ENCODE measurements around the gene FPR2. TPM values are rescaled to one million over a fixed set of nuclear protein-coding genes. Genes with fewer than 3 reads are reported as not detected.
"Not testable (repeated sequence)": the region's sequence is repeated elsewhere in the genome, so short reads cannot be mapped to it uniquely, and the experiment has no call there.

Gene FPR2
- total and polyA plus RNA-seq, 4 donors, result 0.18 to 3.9 (median 2.6) TPM

- H3K36me3 ChIP-seq (ENCODE audit: control insufficient read depth in 1 of 2, insufficient read depth in 2 of 2, low read length in 1 of 2); intact Hi-C loops (cut with DNase I); H3K4me3 ChIP-seq (ENCODE audit: low read length in 2 of 2); DNase-seq; H3K4me1 ChIP-seq (ENCODE audit: control insufficient read depth in 1 of 2, insufficient read depth in 2 of 2, low read length in 2 of 2); H3K27ac ChIP-seq (ENCODE audit: low read depth in 1 of 2, low read length in 2 of 2); H3K9me3 ChIP-seq (ENCODE audit: control insufficient read depth, low read length); ATAC-seq (ENCODE audit: low FRiP score); H3K27me3 ChIP-seq (ENCODE audit: control insufficient read depth in 1 of 2, insufficient read depth in 2 of 2, low read length in 1 of 2): not testable (repeated sequence)
- 83 to 85% methylated on average over 9 of the region's 9 CpGs for WGBS, 2 donors
These were observed 43.8 kb downstream of the FPR2 start for GRCh38 chr19:51804789-51805188.

GRCh38 chr19:51805396-51805795 is 44.4 kb downstream of the FPR2 start:
- intact Hi-C loops (cut with DNase I); H3K4me1 ChIP-seq (ENCODE audit: control insufficient read depth in 1 of 2, insufficient read depth in 2 of 2, low read length in 2 of 2); H3K9me3 ChIP-seq (ENCODE audit: control insufficient read depth, low read length); H3K36me3 ChIP-seq (ENCODE audit: control insufficient read depth in 1 of 2, insufficient read depth in 2 of 2, low read length in 1 of 2); H3K27ac ChIP-seq (ENCODE audit: low read depth in 1 of 2, low read length in 2 of 2); DNase-seq; ATAC-seq (ENCODE audit: low FRiP score); H3K27me3 ChIP-seq (ENCODE audit: control insufficient read depth in 1 of 2, insufficient read depth in 2 of 2, low read length in 1 of 2); H3K4me3 ChIP-seq (ENCODE audit: low read length in 2 of 2): not testable (repeated sequence)
- 86 to 92% methylated on average over 8 of the region's 8 CpGs for WGBS, 2 donors

GRCh38 chr19:51806571-51806970 is 45.6 kb downstream of the FPR2 start:
- 91 to 97% methylated on average over 5 of the region's 5 CpGs for WGBS, 2 donors
- H3K4me3 ChIP-seq (ENCODE audit: low read length in 2 of 2); intact Hi-C loops (cut with DNase I); H3K27me3 ChIP-seq (ENCODE audit: control insufficient read depth in 1 of 2, insufficient read depth in 2 of 2, low read length in 1 of 2); H3K27ac ChIP-seq (ENCODE audit: low read depth in 1 of 2, low read length in 2 of 2); DNase-seq; H3K9me3 ChIP-seq (ENCODE audit: control insufficient read depth, low read length); H3K36me3 ChIP-seq (ENCODE audit: control insufficient read depth in 1 of 2, insufficient read depth in 2 of 2, low read length in 1 of 2); ATAC-seq (ENCODE audit: low FRiP score); H3K4me1 ChIP-seq (ENCODE audit: control insufficient read depth in 1 of 2, insufficient read depth in 2 of 2, low read length in 2 of 2): not testable (repeated sequence)

- intact Hi-C loops (cut with DNase I), result no loop called here
- Histone ChIP-seq H3K9me3 (ENCODE audit: control insufficient read depth, low read length) (no peaks in the 10 kb centered on the region), H3K4me1 (ENCODE audit: control insufficient read depth in 1 of 2, insufficient read depth in 2 of 2, low read length in 2 of 2) (no peaks in the 10 kb centered on the region), H3K27me3 (ENCODE audit: control insufficient read depth in 1 of 2, insufficient read depth in 2 of 2, low read length in 1 of 2) (no peaks in the 10 kb centered on the region), H3K36me3 (ENCODE audit: control insufficient read depth in 1 of 2, insufficient read depth in 2 of 2, low read length in 1 of 2) (no peaks in the 10 kb centered on the region), H3K4me3 (ENCODE audit: low read length in 2 of 2) (no peak overlapping the region), H3K27ac (ENCODE audit: low read depth in 1 of 2, low read length in 2 of 2) (no peak overlapping the region)
- no peak for DNase-seq
- 69 to 76% methylated on average over 6 of the region's 6 CpGs for WGBS, 2 donors
- no peak for ATAC-seq (ENCODE audit: low FRiP score)
These were observed 46.2 kb downstream of the FPR2 start for GRCh38 chr19:51807111-51807701.

- Histone ChIP-seq H3K4me3 (ENCODE audit: low read length in 2 of 2) (no peak overlapping the region), H3K36me3 (ENCODE audit: control insufficient read depth in 1 of 2, insufficient read depth in 2 of 2, low read length in 1 of 2) (no peaks in the 10 kb centered on the region), H3K4me1 (ENCODE audit: control insufficient read depth in 1 of 2, insufficient read depth in 2 of 2, low read length in 2 of 2) (no peaks in the 10 kb centered on the region), H3K27me3 (ENCODE audit: control insufficient read depth in 1 of 2, insufficient read depth in 2 of 2, low read length in 1 of 2) (no peaks in the 10 kb centered on the region), H3K9me3 (ENCODE audit: control insufficient read depth, low read length) (no peaks in the 10 kb centered on the region), H3K27ac (ENCODE audit: low read depth in 1 of 2, low read length in 2 of 2) (no peak overlapping the region)
- intact Hi-C loops (cut with DNase I), result no loop called here
- WGBS, 2 donors, result 88 to 90% methylated on average over 2 of the region's 2 CpGs
- DNase-seq (no peak), ATAC-seq (ENCODE audit: low FRiP score) (no peak)
These were observed 46.9 kb downstream of the FPR2 start for GRCh38 chr19:51807925-51808324.

- Histone ChIP-seq H3K27me3 (ENCODE audit: control insufficient read depth in 1 of 2, insufficient read depth in 2 of 2, low read length in 1 of 2) (no peaks in the 10 kb centered on the region), H3K9me3 (ENCODE audit: control insufficient read depth, low read length) (no peaks in the 10 kb centered on the region), H3K4me1 (ENCODE audit: control insufficient read depth in 1 of 2, insufficient read depth in 2 of 2, low read length in 2 of 2) (no peaks in the 10 kb centered on the region), H3K27ac (ENCODE audit: low read depth in 1 of 2, low read length in 2 of 2) (no peak overlapping the region), H3K36me3 (ENCODE audit: control insufficient read depth in 1 of 2, insufficient read depth in 2 of 2, low read length in 1 of 2) (no peaks in the 10 kb centered on the region), H3K4me3 (ENCODE audit: low read length in 2 of 2) (no peak overlapping the region)
- DNase-seq (no peak), ATAC-seq (ENCODE audit: low FRiP score) (no peak)
- 40 to 44% methylated on average over 8 of the region's 8 CpGs for WGBS, 2 donors
- intact Hi-C loops (cut with DNase I), result no loop called here
These were observed 47.5 kb downstream of the FPR2 start for GRCh38 chr19:51808333-51808986.

GRCh38 chr19:51809787-51810186 is 48.8 kb downstream of the FPR2 start:
- DNase-seq (no peak), ATAC-seq (ENCODE audit: low FRiP score) (no peak)
- no peak overlapping the region for H3K27ac ChIP-seq (ENCODE audit: low read depth in 1 of 2, low read length in 2 of 2)
- no peak overlapping the region for H3K4me3 ChIP-seq (ENCODE audit: low read length in 2 of 2)
- no peaks in the 10 kb centered on the region for H3K9me3 ChIP-seq (ENCODE audit: control insufficient read depth, low read length)
- WGBS, 2 donors, result 62 to 72% methylated on average over 4 of the region's 4 CpGs
- intact Hi-C loops (cut with DNase I), result no loop called here
- no peaks in the 10 kb centered on the region for H3K4me1 ChIP-seq (ENCODE audit: control insufficient read depth in 1 of 2, insufficient read depth in 2 of 2, low read length in 2 of 2)
- no peaks in the 10 kb centered on the region for H3K27me3 ChIP-seq (ENCODE audit: control insufficient read depth in 1 of 2, insufficient read depth in 2 of 2, low read length in 1 of 2)
- no peaks in the 10 kb centered on the region for H3K36me3 ChIP-seq (ENCODE audit: control insufficient read depth in 1 of 2, insufficient read depth in 2 of 2, low read length in 1 of 2)

GRCh38 chr19:51810223-51810622 is 49.2 kb downstream of the FPR2 start:
- no peak overlapping the region for H3K27ac ChIP-seq (ENCODE audit: low read depth in 1 of 2, low read length in 2 of 2)
- H3K4me3 ChIP-seq (ENCODE audit: low read length in 2 of 2), result no peak overlapping the region
- WGBS, 2 donors, result 56 to 70% methylated on average over 7 of the region's 7 CpGs
- ATAC-seq (ENCODE audit: low FRiP score) (no peak), DNase-seq (no peak)
- no peaks in the 10 kb centered on the region for H3K4me1 ChIP-seq (ENCODE audit: control insufficient read depth in 1 of 2, insufficient read depth in 2 of 2, low read length in 2 of 2)
- no peaks in the 10 kb centered on the region for H3K36me3 ChIP-seq (ENCODE audit: control insufficient read depth in 1 of 2, insufficient read depth in 2 of 2, low read length in 1 of 2)
- no peaks in the 10 kb centered on the region for H3K27me3 ChIP-seq (ENCODE audit: control insufficient read depth in 1 of 2, insufficient read depth in 2 of 2, low read length in 1 of 2)
- intact Hi-C loops (cut with DNase I), result no loop called here
- H3K9me3 ChIP-seq (ENCODE audit: control insufficient read depth, low read length), result no peaks in the 10 kb centered on the region

GRCh38 chr19:51811344-51811743 is 50.4 kb downstream of the FPR2 start:
- H3K27me3 ChIP-seq (ENCODE audit: control insufficient read depth in 1 of 2, insufficient read depth in 2 of 2, low read length in 1 of 2), result no peaks in the 10 kb centered on the region
- ATAC-seq (ENCODE audit: low FRiP score) (peak; percentile 60), DNase-seq (peak in 1 of 2 donors; percentile 80)
- H3K9me3 ChIP-seq (ENCODE audit: control insufficient read depth, low read length), result no peaks in the 10 kb centered on the region
- no peak overlapping the region for H3K27ac ChIP-seq (ENCODE audit: low read depth in 1 of 2, low read length in 2 of 2)
- no peaks in the 10 kb centered on the region for H3K36me3 ChIP-seq (ENCODE audit: control insufficient read depth in 1 of 2, insufficient read depth in 2 of 2, low read length in 1 of 2)
- no peaks in the 10 kb centered on the region for H3K4me1 ChIP-seq (ENCODE audit: control insufficient read depth in 1 of 2, insufficient read depth in 2 of 2, low read length in 2 of 2)
- H3K4me3 ChIP-seq (ENCODE audit: low read length in 2 of 2), result no peak overlapping the region
- intact Hi-C loops (cut with DNase I), result no loop called here
- 85 to 88% methylated on average over 11 of the region's 11 CpGs for WGBS, 2 donors

Data from aorta (tissue), 5 donors.